Subcutaneous abdominal adipose tissue (tissue), 5 donors: ENCODE measurements around the gene CALD1.

Source experiments
- H3K27ac ChIP-seq: one replicate; pipeline ENCODE4 v1.7.0; 2013; ENCODE audit warnings: low read depth, mild to moderate bottlenecking, inconsistent platforms, low read length, moderate library complexity
- H3K27me3 ChIP-seq, 5 donors: one replicate each; pipeline ENCODE4 v1.7.0; 2013; ENCODE audit warnings: low read length in 5 of 5, inconsistent platforms in 1 of 5; ENCODE audit not compliant: control insufficient read depth in 5 of 5, insufficient read depth in 4 of 5
- H3K36me3 ChIP-seq, 5 donors: one replicate each; pipeline ENCODE4 v1.7.0; 2013; ENCODE audit warnings: low read length in 5 of 5; ENCODE audit not compliant: control insufficient read depth in 5 of 5, insufficient read depth in 5 of 5
- H3K4me1 ChIP-seq, 5 donors: one replicate each; pipeline ENCODE4 v1.7.0; 2013; ENCODE audit warnings: low read length in 5 of 5, mild to moderate bottlenecking in 3 of 5, moderate library complexity in 1 of 5; ENCODE audit not compliant: control insufficient read depth in 5 of 5, insufficient read depth in 5 of 5
- H3K4me3 ChIP-seq, 5 donors: one replicate each; pipeline ENCODE4 v1.7.0; 2013; ENCODE audit warnings: low read length in 5 of 5, low read depth in 1 of 5
- H3K9ac ChIP-seq, 5 donors: one replicate each; pipeline ENCODE4 v1.7.0; 2013; ENCODE audit warnings: low read length in 5 of 5, mild to moderate bottlenecking in 4 of 5, moderate library complexity in 3 of 5
- H3K9me3 ChIP-seq, 5 donors: one replicate each; pipeline ENCODE4 v1.7.0; 2013; ENCODE audit warnings: low read length in 5 of 5; ENCODE audit not compliant: control insufficient read depth in 5 of 5
- donor health status: healthy.
- donor health status: healthy.
- donor health status: healthy.
- donor health status: healthy.
- donor health status: healthy.

The CALD1 gene

GRCh38 chr7:134741907-134742635 lies 37.4 kb upstream of the CALD1 start:
- no peaks in the 10 kb centered on the region for H3K36me3 ChIP-seq
- H3K9me3 ChIP-seq = no peaks in the 10 kb centered on the region
- H3K4me3 ChIP-seq = no peak overlapping the region
- H3K4me1 ChIP-seq = peaks cover 4 to 32% (median 11%) of the 10 kb centered on the region in 5 donors
- no peak overlapping the region for H3K9ac ChIP-seq
- no peaks in the 10 kb centered on the region for H3K27me3 ChIP-seq
- peak overlapping the region; percentile 47 for H3K27ac ChIP-seq

GRCh38 chr7:134742688-134743350 lies 36.6 kb upstream of the CALD1 start:
- peak overlapping the region; percentile 47 for H3K27ac ChIP-seq
- peaks cover 4 to 26% (median 11%) of the 10 kb centered on the region in 5 donors for H3K4me1 ChIP-seq
- no peaks in the 10 kb centered on the region for H3K9me3 ChIP-seq
- H3K27me3 ChIP-seq = no peaks in the 10 kb centered on the region
- no peak overlapping the region for H3K9ac ChIP-seq
- no peak overlapping the region for H3K4me3 ChIP-seq
- no peaks in the 10 kb centered on the region for H3K36me3 ChIP-seq

GRCh38 chr7:134744569-134744968 lies 34.9 kb upstream of the CALD1 start:
- no peak overlapping the region for H3K27ac ChIP-seq
- no peaks in the 10 kb centered on the region for H3K36me3 ChIP-seq
- H3K27me3 ChIP-seq = no peaks in the 10 kb centered on the region
- no peaks in the 10 kb centered on the region for H3K9me3 ChIP-seq
- peaks cover 4 to 20% (median 11%) of the 10 kb centered on the region in 5 donors for H3K4me1 ChIP-seq
- H3K4me3 ChIP-seq = no peak overlapping the region
- no peak overlapping the region for H3K9ac ChIP-seq

- no peak overlapping the region for H3K4me3 ChIP-seq
- no peaks in the 10 kb centered on the region for H3K9me3 ChIP-seq
- H3K4me1 ChIP-seq = peaks cover 4 to 23% (median 4%) of the 10 kb centered on the region in 5 donors
- no peaks in the 10 kb centered on the region for H3K36me3 ChIP-seq
- no peaks in the 10 kb centered on the region for H3K27me3 ChIP-seq
- no peak overlapping the region for H3K9ac ChIP-seq
- no peak overlapping the region for H3K27ac ChIP-seq
These were observed 32.1 kb upstream of the CALD1 start for GRCh38 chr7:134747326-134747725.

- Histone ChIP-seq H3K4me1 (peaks cover 0 to 14% (median 0%) of the 10 kb centered on the region in 5 donors), H3K27me3 (no peaks in the 10 kb centered on the region), H3K27ac (no peak overlapping the region), H3K9me3 (no peaks in the 10 kb centered on the region), H3K36me3 (no peaks in the 10 kb centered on the region), H3K4me3 (peak overlapping the region in 1 of 5 donors; percentile 2), H3K9ac (no peak overlapping the region)
These were observed 29.1 kb upstream of the CALD1 start for GRCh38 chr7:134750083-134751062.

- Histone ChIP-seq H3K4me3 (peak overlapping the region in 1 of 5 donors; percentile 17), H3K4me1 (peaks cover 0 to 14% (median 0%) of the 10 kb centered on the region in 5 donors), H3K9me3 (no peaks in the 10 kb centered on the region), H3K9ac (no peak overlapping the region), H3K27me3 (no peaks in the 10 kb centered on the region), H3K27ac (no peak overlapping the region), H3K36me3 (no peaks in the 10 kb centered on the region)
These were observed 27.3 kb upstream of the CALD1 start for GRCh38 chr7:134752006-134752760.

- Histone ChIP-seq H3K9ac (no peak overlapping the region), H3K36me3 (no peaks in the 10 kb centered on the region), H3K27ac (no peak overlapping the region), H3K4me3 (no peak overlapping the region), H3K9me3 (no peaks in the 10 kb centered on the region), H3K27me3 (no peaks in the 10 kb centered on the region), H3K4me1 (peaks cover 0 to 14% (median 0%) of the 10 kb centered on the region in 5 donors)
These were observed 23.9 kb upstream of the CALD1 start for GRCh38 chr7:134755422-134756022.

GRCh38 chr7:134757938-134758337 lies 21.5 kb upstream of the CALD1 start:
- no peak overlapping the region for H3K9ac ChIP-seq
- H3K4me3 ChIP-seq = no peak overlapping the region
- H3K27me3 ChIP-seq = no peaks in the 10 kb centered on the region
- no peaks in the 10 kb centered on the region for H3K36me3 ChIP-seq
- H3K27ac ChIP-seq = no peak overlapping the region
- peaks cover 0 to under 1% (median 0%) of the 10 kb centered on the region in 5 donors for H3K4me1 ChIP-seq
- H3K9me3 ChIP-seq = no peaks in the 10 kb centered on the region

GRCh38 chr7:134758981-134759380 lies 20.5 kb upstream of the CALD1 start:
- H3K9ac ChIP-seq = no peak overlapping the region
- H3K27me3 ChIP-seq = no peaks in the 10 kb centered on the region
- no peaks in the 10 kb centered on the region for H3K36me3 ChIP-seq
- no peaks in the 10 kb centered on the region for H3K4me1 ChIP-seq
- no peak overlapping the region for H3K27ac ChIP-seq
- H3K4me3 ChIP-seq = no peak overlapping the region
- H3K9me3 ChIP-seq = no peaks in the 10 kb centered on the region
